Measurements from ENCODE around the gene MRPL1. TPM values are rescaled to one million over a fixed set of nuclear protein-coding genes. Genes with fewer than 3 reads are reported as not detected.

The MRPL1 gene
- total RNA-seq (2022; extraction: Qiagen RNA extraction; ENCODE audit: low read depth): 13.7 to 24.1 TPM (median 22.8 TPM) in 5 replicates

DNA sequence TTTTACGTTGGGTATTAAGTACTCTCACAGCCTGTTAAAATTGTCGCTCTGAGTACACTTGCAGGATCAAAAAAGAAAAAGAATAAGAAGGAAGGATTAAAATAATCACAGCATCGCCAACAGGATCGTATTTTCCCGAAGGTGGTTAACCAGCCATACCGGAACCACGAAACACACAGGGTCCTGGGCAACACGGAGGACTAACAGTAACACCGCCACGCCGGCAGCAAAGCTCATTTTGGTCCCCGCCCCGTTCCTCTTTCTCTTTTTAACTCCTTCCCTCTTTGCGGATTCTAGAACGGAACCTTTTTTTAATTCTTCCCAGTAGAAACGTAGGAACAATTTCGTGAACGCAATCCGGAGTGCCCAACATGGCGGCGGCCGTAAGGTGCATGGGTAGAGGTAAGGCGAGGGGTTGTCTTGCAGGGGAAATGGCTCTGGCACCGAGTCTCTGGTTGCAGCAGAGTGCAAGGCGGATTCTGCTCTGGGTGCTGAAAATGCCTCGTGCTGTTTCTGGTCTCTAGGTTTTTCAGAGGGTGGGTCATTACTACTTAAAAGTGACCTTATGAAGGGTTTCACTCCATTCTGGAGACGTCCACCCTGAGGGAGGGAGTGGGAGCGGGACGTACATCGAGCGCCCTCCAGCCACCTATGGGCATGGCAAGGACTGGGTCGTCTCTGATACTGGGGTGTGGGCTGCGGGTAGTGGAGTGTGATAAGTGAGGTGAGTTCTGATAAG lies at the start of gene MRPL1:
Gene MRPL1 (plus strand): TSS at position 353 of the 739 bp plus-strand sequence. CDS start 19 bp downstream, at position 372.

DNA sequence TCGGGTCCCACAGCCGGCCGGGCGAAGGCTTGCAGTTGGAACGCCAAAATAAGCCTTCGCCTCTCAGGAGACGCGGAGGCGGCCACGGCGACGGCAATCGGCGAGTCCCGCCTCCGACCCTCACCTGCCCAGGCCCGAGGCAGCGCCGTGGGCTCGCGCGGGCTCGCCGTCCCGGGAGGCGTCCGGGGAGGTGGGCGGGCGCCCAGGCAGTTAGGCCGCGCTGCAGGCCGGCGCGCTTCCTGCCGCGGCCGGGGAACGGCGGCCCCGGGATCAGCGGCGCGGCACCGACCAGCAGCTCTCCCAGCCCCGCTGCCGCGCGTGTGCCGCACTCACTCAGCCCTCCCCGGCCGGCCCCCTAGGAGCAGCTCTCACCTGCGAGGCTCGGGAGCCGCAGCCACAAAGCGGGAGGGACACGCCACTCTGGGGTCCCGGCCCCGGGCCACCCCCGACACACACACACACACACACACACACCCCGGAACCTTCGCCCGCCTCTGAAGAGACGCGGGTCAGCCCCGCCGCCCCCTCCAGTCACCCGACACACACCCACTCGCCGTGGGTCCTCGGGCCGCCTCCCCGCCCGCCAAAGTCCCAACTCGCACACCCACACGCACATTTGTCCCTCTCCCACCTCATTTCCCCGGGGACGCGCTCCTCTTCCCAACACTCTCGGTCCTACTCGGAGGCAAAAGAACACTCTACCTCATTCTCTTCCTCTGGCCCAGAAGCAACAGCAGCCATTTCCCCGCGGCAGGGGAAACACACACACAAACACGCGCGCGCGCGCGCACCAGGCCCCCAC lies 43.8 kb upstream of the MRPL1 start, which contains the start of gene CNOT6L:
Gene CNOT6L (minus strand): TSS at position 767 of the 802 bp plus-strand sequence. CDS start 60 bp downstream, at position 707.

Other genes starting within 250 kb of the MRPL1 start
- 6.8 to 11.5 TPM (median 9.9 TPM) in 5 replicates for gene CNOT6L, start 43.5 kb upstream of the MRPL1 start, total RNA-seq (2022; extraction: Qiagen RNA extraction; ENCODE audit: low read depth)
- 1.5 to 2.8 TPM (median 2.6 TPM) in 5 replicates for gene FRAS1, start 194.5 kb downstream of the MRPL1 start, total RNA-seq (2022; extraction: Qiagen RNA extraction; ENCODE audit: low read depth)